Esophagus muscularis mucosa (tissue), 4 donors: ENCODE data around the gene AKT1. TPM values are rescaled to one million over a fixed set of nuclear protein-coding genes. Genes with fewer than 3 reads are reported as not detected.

ENCODE experiments used
- DNase-seq: peaks from one replicate; pipeline ENCODE4 v3.0.0-alpha.2; 2017; ENCODE audit errors: extremely low spot score
- H3K27ac ChIP-seq, 4 donors: fragments of 200-600 bp; sonication (generic); replicated peaks in 1 of 4; 1 replicate in 3 of 4; 2 replicates in 1 of 4; pipeline ENCODE4 v1.5.1; 2016 to 2019; ENCODE audit warnings: mild to moderate bottlenecking in 1 of 4
- H3K27me3 ChIP-seq, 4 donors: fragments of 200-600 bp; sonication (generic); one replicate each; pipeline versions ENCODE4 v1.5.1 to v1.6.0; 2016 to 2019
- H3K36me3 ChIP-seq, 4 donors: fragments of 200-600 bp; sonication (generic); one replicate each; pipeline ENCODE4 v1.5.1; 2016 to 2019
- H3K4me1 ChIP-seq, 4 donors: fragments of 200-600 bp; sonication (generic); one replicate each; pipeline ENCODE4 v1.5.1; 2016 to 2019
- H3K4me3 ChIP-seq, 4 donors: fragments of 200-600 bp; sonication (generic); 1 replicate in 2 of 4; 2 replicates in 2 of 4; pipeline ENCODE4 v1.5.1; 2016 to 2019; ENCODE audit warnings: mild to moderate bottlenecking in 4 of 4, moderate library complexity in 1 of 4
- H3K9me3 ChIP-seq, 4 donors: fragments of 200-600 bp; sonication (generic); 1 replicate in 3 of 4; 2 replicates in 1 of 4; pipeline ENCODE4 v1.5.1; 2016 to 2019
- CTCF ChIP-seq, 3 experiments: fragments of 200-600 bp in 2 of 3; fragments of 450-650 bp in 1 of 3; sonication (generic) in 2 of 3; IDR thresholded peaks; one replicate each; pipeline ENCODE4 v1.5.1; 2017 to 2019; ENCODE audit warnings: antibody characterized with exemption in 3 of 3, mild to moderate bottlenecking in 2 of 3, moderate library complexity in 1 of 3
- EP300 ChIP-seq: sonication (generic); formaldehyde crosslinking; IDR thresholded peaks from one replicate; pipeline ENCODE4 v1.6.1; 2017; ENCODE audit warnings: antibody characterized with exemption
- POLR2A ChIP-seq: fragments of 450-650 bp; IDR thresholded peaks from one replicate; pipeline ENCODE4 v1.6.1; 2017; ENCODE audit warnings: antibody characterized with exemption, moderate library complexity, mild to moderate bottlenecking, low read depth
- POLR2AphosphoS5 ChIP-seq, 2 donors: sonication (generic); formaldehyde crosslinking; IDR thresholded peaks; one replicate each; pipeline ENCODE4 v1.6.1; 2017; ENCODE audit warnings: antibody characterized with exemption in 2 of 2
- WGBS: methylation state at CpG from one replicate; pipeline ENCODE4 v1.1.5; 2018; 5-methylcytosine and 5-hydroxymethylcytosine counted together
- intact Hi-C: fragments of 100-400 bp; cut with DNase I; formaldehyde crosslinking; loops from one replicate; pipeline ENCODE4 v1.15.1; 2023
- total RNA-seq, 4 donors: library from RNA; depleted of rRNA; stranded (reverse); fragments of >200 nt; gene quantifications; one replicate each; pipeline versions ENCODE4 v1.1.0 to v1.2.1, GENCODE V29; 2016

The AKT1 gene
- total RNA-seq, 4 donors from 2014 or later, result 162 to 267 (median 187) TPM

DNA sequence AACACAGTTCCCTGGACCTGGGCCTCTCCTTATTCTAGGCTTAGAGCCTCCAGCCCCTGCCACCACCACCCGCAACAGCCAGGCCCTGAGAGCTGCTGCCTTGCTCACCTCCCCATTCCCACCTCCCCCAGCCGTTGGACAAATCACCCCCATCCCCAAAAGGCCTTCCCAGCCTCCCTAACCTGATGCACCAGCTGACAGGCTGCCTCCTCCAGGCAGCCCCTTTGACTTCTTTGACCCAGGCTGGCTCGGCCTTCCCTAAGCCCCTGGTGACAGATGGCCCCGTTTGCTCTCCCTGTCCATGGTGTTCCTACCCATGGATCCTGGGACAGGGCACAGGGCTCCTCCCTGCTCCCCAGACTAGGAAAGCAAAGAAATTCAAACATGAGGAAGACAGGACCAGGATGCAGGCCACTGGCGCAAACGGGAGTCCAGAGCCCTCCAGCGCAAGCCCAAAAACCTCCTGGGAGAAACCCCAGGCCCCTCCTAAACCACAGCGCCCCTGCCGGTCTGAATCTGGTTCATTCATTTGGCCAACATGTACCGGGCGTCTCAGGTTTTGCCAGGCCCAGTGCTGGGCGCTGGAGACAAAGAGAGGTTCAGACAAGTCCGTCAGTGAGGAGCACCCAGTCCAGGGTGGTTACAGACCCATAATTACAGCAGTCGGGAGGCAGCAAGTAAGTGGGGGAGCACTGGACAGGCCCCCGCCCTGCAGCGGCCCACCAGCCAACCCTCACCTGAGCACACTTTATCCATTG, 2.4 kb downstream of the AKT1 start:
- H3K36me3 ChIP-seq, result peaks cover 6 to 45% (median 42%) of the 10 kb centered on the region in 4 donors
- TF ChIP-seq POLR2A, result no peak
- no peak for TF ChIP-seq CTCF (IDR thresholded peaks at IDR 0.05)
- TF ChIP-seq POLR2AphosphoS5 (IDR thresholded peaks at IDR 0.05), result no peak
- TF ChIP-seq EP300, result no peak
- peaks cover 44 to 94% (median 76%) of the 10 kb centered on the region in 4 donors for H3K4me1 ChIP-seq
- no peaks in the 10 kb centered on the region for H3K27me3 ChIP-seq
- WGBS, result 75% methylated on average over 14 of the region's 16 CpGs
- no peak overlapping the region for H3K27ac ChIP-seq
- peak overlapping the region in 2 of 4 donors; percentile 88 to 95 for H3K4me3 ChIP-seq
- no peaks in the 10 kb centered on the region for H3K9me3 ChIP-seq
- no peak for DNase-seq
- intact Hi-C loops, result no loop called here

DNA sequence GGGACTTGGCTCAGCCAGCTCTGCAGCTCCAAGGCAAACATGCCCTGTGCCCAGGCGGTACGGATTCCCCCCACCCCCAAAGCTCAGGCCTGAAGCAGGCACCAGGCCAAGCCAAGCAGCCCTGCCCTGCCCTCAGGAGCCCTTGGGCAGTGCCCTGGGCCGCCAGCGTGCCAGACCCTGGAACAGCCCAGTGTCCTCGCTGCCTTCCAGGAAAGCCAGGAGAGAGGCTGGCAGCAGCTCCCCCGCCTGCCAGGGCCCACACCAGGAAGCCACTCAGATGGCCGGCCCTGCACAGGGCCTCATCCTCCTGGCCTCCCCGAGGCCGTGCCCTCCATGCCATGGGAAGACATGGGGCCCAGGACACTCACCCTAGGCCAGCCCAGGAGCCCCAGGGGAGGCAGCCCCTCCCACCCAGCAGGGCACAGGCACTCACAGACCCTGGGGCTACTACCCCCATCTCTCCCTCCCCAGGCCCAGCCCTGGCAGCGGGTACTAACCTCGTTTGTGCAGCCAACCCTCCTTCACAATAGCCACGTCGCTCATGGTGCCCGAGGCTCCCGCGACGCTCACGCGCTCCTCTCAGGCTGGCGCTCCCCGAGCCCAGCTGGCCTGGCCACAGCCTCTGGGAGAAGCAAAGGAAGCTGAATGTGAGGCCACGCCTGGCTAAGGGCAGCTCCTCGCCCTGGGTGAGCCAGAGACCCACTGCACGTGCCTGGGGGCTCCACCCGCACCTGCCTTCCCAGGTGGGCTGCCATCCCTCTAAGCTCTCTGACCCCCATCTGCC, 3.3 kb downstream of the AKT1 start:
- intact Hi-C loops, result no loop called here
- 82% methylated on average over 20 of the region's 25 CpGs for WGBS
- H3K27ac ChIP-seq, result no peak overlapping the region

GRCh38 chr14:104791425-104791824, 4.1 kb downstream of the AKT1 start:
- TF ChIP-seq EP300 (no peak), CTCF (IDR thresholded peaks at IDR 0.05) (no peak), POLR2A (no peak), POLR2AphosphoS5 (IDR thresholded peaks at IDR 0.05) (no peak)
- Histone ChIP-seq H3K27me3 (no peaks in the 10 kb centered on the region), H3K9me3 (no peaks in the 10 kb centered on the region), H3K4me3 (no peak overlapping the region), H3K36me3 (peaks cover 6 to 61% (median 56%) of the 10 kb centered on the region in 4 donors), H3K27ac (no peak overlapping the region), H3K4me1 (peaks cover 49 to 94% (median 83%) of the 10 kb centered on the region in 4 donors)
- WGBS, result 88% methylated on average over 9 of the region's 9 CpGs
- intact Hi-C loops, result no loop called here
- DNase-seq, result no peak

More for the DNA sequence above, 3.3 kb downstream of the AKT1 start:
- H3K4me3 ChIP-seq, result no peak overlapping the region
- peaks cover 6 to 53% (median 51%) of the 10 kb centered on the region in 4 donors for H3K36me3 ChIP-seq
- H3K9me3 ChIP-seq, result no peaks in the 10 kb centered on the region
- peaks cover 41 to 94% (median 81%) of the 10 kb centered on the region in 4 donors for H3K4me1 ChIP-seq
- TF ChIP-seq EP300 (no peak), CTCF (IDR thresholded peaks at IDR 0.05) (no peak)
- H3K27me3 ChIP-seq, result no peaks in the 10 kb centered on the region
- DNase-seq, result no peak

DNA sequence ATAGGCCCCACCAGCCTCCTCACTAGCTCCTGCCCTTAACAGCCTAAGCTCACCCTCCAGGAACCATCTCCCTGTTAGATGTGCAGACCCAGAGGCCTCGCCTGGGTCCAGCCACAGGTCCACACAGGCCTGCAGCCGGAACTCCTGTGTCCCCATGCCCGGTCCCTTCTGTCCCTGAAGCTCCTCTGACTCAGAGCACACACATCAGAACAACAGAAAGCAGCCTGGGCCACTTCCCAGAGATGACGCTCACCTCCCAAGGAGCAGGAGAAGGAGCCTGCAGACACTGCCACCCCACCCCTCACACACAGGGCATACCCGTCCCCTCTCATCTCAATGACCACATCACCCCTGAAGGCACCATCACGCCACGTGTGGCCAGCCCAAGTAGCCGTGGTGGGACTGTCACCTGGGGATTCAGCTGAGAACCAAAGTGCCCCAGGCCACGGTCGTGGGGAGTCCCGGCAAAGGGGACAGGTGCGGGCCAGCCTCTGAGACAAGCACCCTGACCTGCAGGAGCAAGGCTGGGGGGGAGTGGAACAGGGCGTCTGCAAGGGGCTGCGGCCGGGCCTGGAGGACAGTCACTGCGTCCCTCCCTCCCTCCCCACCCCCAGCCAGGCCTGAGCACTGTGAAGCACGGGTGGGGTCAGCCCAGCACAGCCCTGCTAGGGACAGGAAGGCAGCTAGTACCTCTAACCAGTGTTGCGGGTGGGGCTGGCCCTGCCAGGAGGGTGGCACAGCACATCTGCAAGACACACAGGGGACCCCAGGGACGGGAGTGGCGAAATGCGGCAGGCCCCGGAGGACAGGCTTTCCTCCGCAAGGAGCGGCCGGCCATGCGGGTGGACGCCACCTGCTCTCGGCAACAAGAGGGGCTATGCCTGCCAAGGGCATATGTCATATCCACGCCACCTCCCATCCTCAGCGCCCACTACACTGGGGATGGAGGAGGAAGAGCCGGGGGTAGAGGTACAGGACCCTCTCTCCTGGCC, 5.5 kb downstream of the AKT1 start:
- Histone ChIP-seq H3K27ac (no peak overlapping the region), H3K36me3 (peaks cover 6 to 67% (median 60%) of the 10 kb centered on the region in 4 donors), H3K4me3 (no peak overlapping the region), H3K27me3 (no peaks in the 10 kb centered on the region), H3K9me3 (no peaks in the 10 kb centered on the region), H3K4me1 (peaks cover 42 to 100% (median 89%) of the 10 kb centered on the region in 4 donors)
- intact Hi-C loops, result no loop called here
- no peak for DNase-seq
- TF ChIP-seq EP300 (no peak), CTCF (IDR thresholded peaks at IDR 0.05) (no peak), POLR2A (no peak), POLR2AphosphoS5 (IDR thresholded peaks at IDR 0.05) (no peak)
- 94% methylated on average over 24 of the region's 31 CpGs for WGBS
